Left cardiac atrium (tissue), 4 donors: Measurements from ENCODE around the gene PLCB4. TPM values are rescaled to one million over a fixed set of nuclear protein-coding genes. Genes with fewer than 3 reads are reported as not detected.
A peak's percentile ranks its signal among the peaks of the same experiment; 100 is the strongest.

Source experiments
- ATAC-seq, 2 donors: fragments of 200-7000 bp; cut with Tn5 transposase; one replicate each; pipeline ENCODE4 v1.9.1; 2020; ENCODE audit warnings: mild to moderate bottlenecking in 2 of 2, moderate library complexity in 2 of 2
- DNase-seq: peaks from one replicate; pipeline ENCODE4 v3.0.0-alpha.2; 2020
- intact Hi-C, 2 donors: fragments of 100-400 bp; cut with DNase I; formaldehyde crosslinking; loops; one replicate each; pipeline versions ENCODE4 v1.14.1 to v1.15.1; 2022 to 2023
- total RNA-seq, 2 donors: library from RNA; stranded (reverse); fragmentation: NEBNext Ultra II Directional; extraction: Animal tissue kit (Norgen Biotek cat#: 25700); gene quantifications; one replicate each; pipeline ENCODE4 v1.2.1, GENCODE V29; 2021
- donor health status: DM: no; HTN: yes; CAD: no.
- donor health status: DM: no; HTN: yes; CAD: no; lungs with severe emphysema.
- donor health status: DM: yes; HTN: yes; CAD: no.
- donor health status: Dilated cardiomyopathy.

The PLCB4 gene
- total RNA-seq, 2 donors from 2014 or later: 29.7 to 33.4 TPM

GRCh38 chr20:9230406-9230805 lies 161.5 kb downstream of the PLCB4 start:
- ATAC-seq: no peak
- intact Hi-C loops: no loop called here
- no peak for DNase-seq

GRCh38 chr20:9233804-9234203 lies 164.9 kb downstream of the PLCB4 start:
- intact Hi-C loops: no loop called here
- no peak for DNase-seq
- no peak for ATAC-seq

- no peak for ATAC-seq
- DNase-seq: no peak
- intact Hi-C loops: no loop called here
These were observed 166.6 kb downstream of the PLCB4 start for GRCh38 chr20:9235518-9235917.

- intact Hi-C loops: no loop called here
- DNase-seq (no peak), ATAC-seq (no peak)
These were observed 167.6 kb downstream of the PLCB4 start for GRCh38 chr20:9236458-9236857.

- ATAC-seq (peak in 1 of 2 donors; percentile 75), DNase-seq (no peak)
- intact Hi-C loops: no loop called here
These were observed 172.4 kb downstream of the PLCB4 start for GRCh38 chr20:9241232-9241692.

GRCh38 chr20:9241721-9242427 lies 173.0 kb downstream of the PLCB4 start:
- ATAC-seq: peak in 1 of 2 donors; percentile 67
- intact Hi-C loops: no loop called here

GRCh38 chr20:9243986-9244385 lies 175.1 kb downstream of the PLCB4 start:
- intact Hi-C loops: no loop called here
- DNase-seq: no peak
- ATAC-seq: no peak

More at GRCh38 chr20:9241721-9242427, 173.0 kb downstream of the PLCB4 start:
- DNase-seq: no peak

- intact Hi-C loops: no loop called here
- peak; percentile 38 to 45 for ATAC-seq
- no peak for DNase-seq
These were observed 175.9 kb downstream of the PLCB4 start for GRCh38 chr20:9244811-9245210.

- intact Hi-C loops: no loop called here
- no peak for ATAC-seq
These were observed 177.8 kb downstream of the PLCB4 start for GRCh38 chr20:9246731-9247130.

GRCh38 chr20:9250511-9250910 lies 181.6 kb downstream of the PLCB4 start:
- ATAC-seq (no peak), DNase-seq (no peak)
- intact Hi-C loops: no loop called here

More at GRCh38 chr20:9246731-9247130, 177.8 kb downstream of the PLCB4 start:
- DNase-seq: no peak

- DNase-seq (no peak), ATAC-seq (peak in 1 of 2 donors; percentile 26)
- intact Hi-C loops: no loop called here
These were observed 184.2 kb downstream of the PLCB4 start for GRCh38 chr20:9253006-9253539.

GRCh38 chr20:9255171-9255570 lies 186.3 kb downstream of the PLCB4 start:
- no peak for ATAC-seq
- intact Hi-C loops: no loop called here

GRCh38 chr20:9256393-9256792 lies 187.5 kb downstream of the PLCB4 start:
- ATAC-seq (no peak), DNase-seq (no peak)
- intact Hi-C loops: no loop called here

More at GRCh38 chr20:9255171-9255570, 186.3 kb downstream of the PLCB4 start:
- DNase-seq: no peak

- ATAC-seq (no peak), DNase-seq (no peak)
- intact Hi-C loops: no loop called here
These were observed 190.0 kb downstream of the PLCB4 start for GRCh38 chr20:9258901-9259300.

GRCh38 chr20:9260027-9260426 lies 191.1 kb downstream of the PLCB4 start:
- DNase-seq: no peak
- ATAC-seq: no peak
- intact Hi-C loops: no loop called here

GRCh38 chr20:9261781-9262180 lies 192.9 kb downstream of the PLCB4 start:
- intact Hi-C loops: no loop called here

GRCh38 chr20:9262653-9263194 lies 193.8 kb downstream of the PLCB4 start:
- DNase-seq (no peak), ATAC-seq (peak; percentile 44 to 57)
- intact Hi-C loops: no loop called here

More at GRCh38 chr20:9261781-9262180, 192.9 kb downstream of the PLCB4 start:
- ATAC-seq (no peak), DNase-seq (no peak)

GRCh38 chr20:9269280-9269971 lies 200.5 kb downstream of the PLCB4 start:
- intact Hi-C loops: no loop called here
- DNase-seq (no peak), ATAC-seq (peak; percentile 65 to 78)

- DNase-seq (no peak), ATAC-seq (peak; percentile 23 to 82)
- intact Hi-C loops: no loop called here
These were observed 201.9 kb downstream of the PLCB4 start for GRCh38 chr20:9270831-9271230.

- no peak for DNase-seq
- no peak for ATAC-seq
- intact Hi-C loops: no loop called here
These were observed 208.1 kb downstream of the PLCB4 start for GRCh38 chr20:9276966-9277468.
